Measurements from ENCODE around the gene EPDR1. TPM values are rescaled to one million over a fixed set of nuclear protein-coding genes. Genes with fewer than 3 reads are reported as not detected.

The EPDR1 gene
- total RNA-seq, 1 donor from 2014 or later, result 26.4 TPM

DNA sequence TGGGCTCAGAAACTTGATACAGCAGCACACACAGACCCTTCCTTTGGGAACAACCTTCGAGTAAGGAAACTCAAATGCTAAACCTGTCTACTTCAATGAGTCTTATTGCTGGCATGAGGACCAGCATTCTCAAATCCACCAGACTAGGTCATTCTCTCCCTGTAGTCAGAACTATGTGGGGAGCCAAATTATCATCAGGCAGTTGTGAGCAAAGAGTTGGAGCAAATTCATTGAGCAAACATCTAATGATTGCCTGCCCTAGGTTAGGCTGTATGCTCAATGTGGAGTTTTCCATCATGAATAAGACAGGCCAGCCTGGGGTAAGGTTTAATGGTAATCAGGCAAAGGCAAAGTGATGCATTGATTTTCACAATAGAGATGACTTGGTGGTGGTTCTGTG lies 3.6 kb downstream of the EPDR1 start:
- Histone ChIP-seq H3K27me3 (ENCODE audit: control insufficient read depth, insufficient read depth, low read length) (no peaks in the 10 kb centered on the region), H3K36me3 (ENCODE audit: control insufficient read depth, insufficient read depth, low read length) (no peaks in the 10 kb centered on the region), H3K4me3 (ENCODE audit: low read depth, low read length) (no peak overlapping the region)
- DNase-seq (ENCODE audit: low read depth), result no peak
- TF ChIP-seq, protein P1, sequence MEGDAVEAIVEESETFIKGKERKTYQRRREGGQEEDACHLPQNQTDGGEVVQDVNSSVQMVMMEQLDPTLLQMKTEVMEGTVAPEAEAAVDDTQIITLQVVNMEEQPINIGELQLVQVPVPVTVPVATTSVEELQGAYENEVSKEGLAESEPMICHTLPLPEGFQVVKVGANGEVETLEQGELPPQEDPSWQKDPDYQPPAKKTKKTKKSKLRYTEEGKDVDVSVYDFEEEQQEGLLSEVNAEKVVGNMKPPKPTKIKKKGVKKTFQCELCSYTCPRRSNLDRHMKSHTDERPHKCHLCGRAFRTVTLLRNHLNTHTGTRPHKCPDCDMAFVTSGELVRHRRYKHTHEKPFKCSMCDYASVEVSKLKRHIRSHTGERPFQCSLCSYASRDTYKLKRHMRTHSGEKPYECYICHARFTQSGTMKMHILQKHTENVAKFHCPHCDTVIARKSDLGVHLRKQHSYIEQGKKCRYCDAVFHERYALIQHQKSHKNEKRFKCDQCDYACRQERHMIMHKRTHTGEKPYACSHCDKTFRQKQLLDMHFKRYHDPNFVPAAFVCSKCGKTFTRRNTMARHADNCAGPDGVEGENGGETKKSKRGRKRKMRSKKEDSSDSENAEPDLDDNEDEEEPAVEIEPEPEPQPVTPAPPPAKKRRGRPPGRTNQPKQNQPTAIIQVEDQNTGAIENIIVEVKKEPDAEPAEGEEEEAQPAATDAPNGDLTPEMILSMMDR (IDR thresholded peaks at IDR 0.05; ENCODE audit: insufficient read depth, low read length, poor library complexity, severe bottlenecking), result no peak

DNA sequence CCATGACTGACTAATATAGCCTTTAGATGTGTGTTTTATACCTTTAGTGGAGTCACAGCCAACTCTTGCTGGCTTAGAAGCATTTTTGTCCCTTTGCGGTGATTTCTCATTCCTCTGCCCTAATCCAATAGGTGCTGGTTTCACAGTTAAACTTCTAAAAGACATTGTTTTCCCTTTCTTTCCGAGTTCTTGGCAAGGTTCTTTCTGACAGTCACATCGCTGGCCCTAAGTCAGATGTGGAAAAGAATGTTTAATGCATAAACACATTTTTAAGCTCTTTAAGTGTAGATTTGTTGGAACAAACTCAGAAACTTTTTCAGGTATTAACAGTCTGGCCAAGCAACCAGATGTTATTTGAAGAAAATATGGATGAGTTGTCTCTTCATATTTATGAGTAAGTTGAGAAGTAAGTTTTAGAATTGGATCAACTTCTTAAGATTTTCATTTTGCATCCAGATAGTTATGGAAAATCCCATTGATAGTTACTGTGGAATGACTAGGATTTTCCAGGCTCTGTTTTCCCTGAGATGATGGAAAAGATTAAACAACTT lies 4.1 kb downstream of the EPDR1 start:
- TF ChIP-seq, protein P1 (IDR thresholded peaks at IDR 0.05; ENCODE audit: insufficient read depth, low read length, poor library complexity, severe bottlenecking), result no peak
- Histone ChIP-seq H3K36me3 (ENCODE audit: control insufficient read depth, insufficient read depth, low read length) (no peaks in the 10 kb centered on the region), H3K4me3 (ENCODE audit: low read depth, low read length) (no peak overlapping the region), H3K27me3 (ENCODE audit: control insufficient read depth, insufficient read depth, low read length) (no peaks in the 10 kb centered on the region)
- DNase-seq (ENCODE audit: low read depth), result no peak

DNA sequence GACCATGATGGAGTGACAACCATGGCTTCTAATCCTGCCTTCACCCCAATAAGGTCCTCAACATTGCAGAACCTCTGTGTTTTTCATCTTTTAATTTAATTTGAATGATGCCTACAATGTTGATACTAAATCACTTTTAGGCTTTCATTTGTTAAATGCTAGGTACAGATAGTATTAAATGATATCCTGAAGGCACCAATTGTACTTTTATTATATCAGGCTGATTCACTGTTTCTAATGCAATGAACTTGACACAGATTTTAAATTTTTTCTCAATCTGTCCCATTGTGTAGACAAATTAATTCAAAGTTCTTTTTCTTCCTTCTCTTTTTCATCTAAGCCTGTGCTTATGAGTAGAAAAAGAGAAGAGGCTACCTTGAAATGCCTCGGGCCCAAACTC lies 5.2 kb downstream of the EPDR1 start:
- H3K36me3 ChIP-seq (ENCODE audit: control insufficient read depth, insufficient read depth, low read length), result no peaks in the 10 kb centered on the region
- H3K4me3 ChIP-seq (ENCODE audit: low read depth, low read length), result no peak overlapping the region
- H3K27me3 ChIP-seq (ENCODE audit: control insufficient read depth, insufficient read depth, low read length), result no peaks in the 10 kb centered on the region
- DNase-seq (ENCODE audit: low read depth), result no peak
- TF ChIP-seq, protein P1 (IDR thresholded peaks at IDR 0.05; ENCODE audit: insufficient read depth, low read length, poor library complexity, severe bottlenecking), result no peak

DNA sequence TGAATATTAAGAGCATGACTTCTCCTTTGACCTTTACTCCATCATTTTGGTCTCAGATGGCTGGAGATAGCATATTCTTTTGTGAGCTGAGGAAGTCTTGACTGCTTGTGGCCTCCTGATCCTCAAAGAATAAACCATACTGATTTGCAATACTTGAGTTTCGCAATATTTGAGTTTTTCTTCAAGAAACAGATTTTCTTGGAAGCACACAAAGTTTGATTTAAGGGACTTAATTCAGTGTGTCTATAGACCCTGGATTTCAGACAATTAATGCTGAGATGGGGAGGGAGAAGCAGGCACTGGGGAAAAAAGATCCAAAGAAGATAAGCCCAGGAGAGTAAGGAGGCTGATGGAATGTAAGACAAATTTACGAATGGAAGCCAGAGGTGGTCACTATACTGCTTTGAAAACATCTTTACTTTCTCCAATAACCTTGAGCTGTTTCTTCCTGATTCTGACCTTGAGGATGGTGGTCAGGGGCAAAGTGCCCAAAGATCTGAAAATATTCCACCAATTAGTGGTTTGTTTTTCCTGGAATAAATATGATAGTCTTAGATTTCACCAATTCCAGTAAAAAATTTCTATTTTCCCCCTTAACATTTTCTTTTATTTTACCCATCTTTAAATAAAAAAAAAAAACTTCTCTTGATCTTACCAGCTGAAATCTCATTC lies 7.5 kb downstream of the EPDR1 start:
- DNase-seq (ENCODE audit: low read depth), result no peak
- no peak overlapping the region for H3K4me3 ChIP-seq (ENCODE audit: low read depth, low read length)
- H3K27me3 ChIP-seq (ENCODE audit: control insufficient read depth, insufficient read depth, low read length), result no peaks in the 10 kb centered on the region
- TF ChIP-seq, protein P1 (IDR thresholded peaks at IDR 0.05; ENCODE audit: insufficient read depth, low read length, poor library complexity, severe bottlenecking), result no peak
- H3K36me3 ChIP-seq (ENCODE audit: control insufficient read depth, insufficient read depth, low read length), result no peaks in the 10 kb centered on the region

DNA sequence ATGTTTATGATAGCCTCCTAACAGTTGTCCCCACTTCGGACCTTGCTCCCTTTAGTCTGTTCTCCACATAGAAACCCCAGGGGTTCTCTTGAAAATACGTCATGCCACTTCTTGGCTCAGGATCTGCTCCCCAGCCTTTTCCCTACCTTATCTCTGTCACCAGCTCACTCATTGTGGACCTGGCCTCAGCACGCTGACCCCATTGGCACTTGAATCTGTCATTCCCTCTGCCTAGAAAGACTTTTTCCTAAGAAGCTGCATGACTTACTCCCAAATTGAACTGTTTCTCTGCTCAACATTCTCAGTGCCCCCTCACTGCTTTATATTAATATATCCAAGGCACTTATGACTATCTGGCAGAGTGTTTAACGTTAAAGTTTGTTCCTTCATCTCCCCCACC lies 8.4 kb downstream of the EPDR1 start:
- Histone ChIP-seq H3K4me3 (ENCODE audit: low read depth, low read length) (no peak overlapping the region), H3K27me3 (ENCODE audit: control insufficient read depth, insufficient read depth, low read length) (no peaks in the 10 kb centered on the region), H3K36me3 (ENCODE audit: control insufficient read depth, insufficient read depth, low read length) (no peaks in the 10 kb centered on the region)
- TF ChIP-seq, protein P1 (IDR thresholded peaks at IDR 0.05; ENCODE audit: insufficient read depth, low read length, poor library complexity, severe bottlenecking), result no peak
- DNase-seq (ENCODE audit: low read depth), result no peak

Data from kidney epithelial cell (primary cell).